Thymus (tissue), 11 donors: ENCODE data around the gene ARHGAP23. TPM values are rescaled to one million over a fixed set of nuclear protein-coding genes. Genes with fewer than 3 reads are reported as not detected.

ENCODE experiments used
- DNase-seq, 9 donors: peaks; one replicate each; pipeline ENCODE4 v3.0.0-alpha.2; 2013; ENCODE audit warnings: low spot score in 9 of 9, low read depth in 6 of 9, missing footprints in 1 of 9
- H3K27ac ChIP-seq, 2 donors: one replicate each; pipeline ENCODE4 v1.5.1; 2013; ENCODE audit warnings: control low read depth in 1 of 2, low read depth in 1 of 2, low read length in 1 of 2, mild to moderate bottlenecking in 1 of 2, moderate library complexity in 1 of 2
- H3K27me3 ChIP-seq, 2 donors: one replicate each; pipeline ENCODE4 v1.5.1; 2013; ENCODE audit warnings: low read length in 1 of 2; ENCODE audit not compliant: control insufficient read depth in 2 of 2, insufficient read depth in 1 of 2
- H3K36me3 ChIP-seq, 2 donors: one replicate each; pipeline ENCODE4 v1.5.1; 2013; ENCODE audit warnings: low read length in 1 of 2, mild to moderate bottlenecking in 1 of 2, moderate library complexity in 1 of 2; ENCODE audit not compliant: control insufficient read depth in 2 of 2, insufficient read depth in 2 of 2
- H3K4me1 ChIP-seq, 2 donors: one replicate each; pipeline ENCODE4 v1.5.1; 2013; ENCODE audit warnings: low read length in 2 of 2; ENCODE audit not compliant: control insufficient read depth in 2 of 2, insufficient read depth in 2 of 2
- H3K4me3 ChIP-seq, 2 donors: one replicate each; pipeline ENCODE4 v1.5.1; 2013; ENCODE audit warnings: low read length in 2 of 2, control low read depth in 1 of 2, mild to moderate bottlenecking in 1 of 2
- H3K9me3 ChIP-seq, 2 donors: one replicate each; pipeline ENCODE4 v1.5.1; 2013; ENCODE audit warnings: low read length in 1 of 2, mild to moderate bottlenecking in 1 of 2; ENCODE audit not compliant: control insufficient read depth in 2 of 2, insufficient read depth in 1 of 2
- WGBS: extraction: QIAGEN DNeasy Blood & Tissue Kit; methylation state at CpG from one replicate; pipeline ENCODE4 v1.1.7; 2013; 5-methylcytosine and 5-hydroxymethylcytosine counted together
- polyA plus RNA-seq: library from polyadenylated mRNA; stranded (reverse); fragments of 200-250 nt; gene quantifications from one replicate; pipeline ENCODE4 v1.2.3, GENCODE V29; 2013
- total RNA-seq: library from RNA; stranded (reverse); fragments of 120-200 nt; gene quantifications from one replicate; pipeline ENCODE4 v1.2.4, GENCODE V29; 2013
- donor health status: healthy.

ARHGAP23 gene
- total and polyA plus RNA-seq, 2 donors: 5.5 to 6.4 TPM

DNA sequence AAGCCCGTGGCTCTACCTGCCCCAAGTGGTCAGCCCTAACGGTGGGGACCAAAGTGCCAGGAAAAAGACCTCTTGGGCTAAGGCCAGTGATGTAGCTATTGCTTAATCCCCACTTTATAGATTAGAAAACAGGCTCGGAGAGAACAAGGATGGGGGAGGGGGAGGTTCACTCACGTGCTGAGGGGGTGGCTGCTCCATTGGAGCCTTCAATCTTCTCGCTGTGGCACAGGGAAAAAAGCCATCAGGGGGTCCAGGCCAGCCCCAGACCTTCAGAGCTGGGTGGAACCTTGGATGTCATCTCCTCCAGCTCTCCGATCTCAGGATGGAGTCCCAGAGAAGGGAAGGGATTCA, 131.6 kb downstream of the ARHGAP23 start:
- no peak for DNase-seq
- Histone ChIP-seq H3K9me3 (peaks cover 0 to 11% of the 10 kb centered on the region in 2 donors), H3K36me3 (no peaks in the 10 kb centered on the region), H3K27ac (no peak overlapping the region), H3K4me3 (peak overlapping the region in 1 of 2 donors; percentile 52), H3K4me1 (peaks cover 15 to 30% of the 10 kb centered on the region in 2 donors), H3K27me3 (peaks cover 56 to 93% of the 10 kb centered on the region in 2 donors)
- 17% methylated on average over 6 of the region's 6 CpGs for WGBS

DNA sequence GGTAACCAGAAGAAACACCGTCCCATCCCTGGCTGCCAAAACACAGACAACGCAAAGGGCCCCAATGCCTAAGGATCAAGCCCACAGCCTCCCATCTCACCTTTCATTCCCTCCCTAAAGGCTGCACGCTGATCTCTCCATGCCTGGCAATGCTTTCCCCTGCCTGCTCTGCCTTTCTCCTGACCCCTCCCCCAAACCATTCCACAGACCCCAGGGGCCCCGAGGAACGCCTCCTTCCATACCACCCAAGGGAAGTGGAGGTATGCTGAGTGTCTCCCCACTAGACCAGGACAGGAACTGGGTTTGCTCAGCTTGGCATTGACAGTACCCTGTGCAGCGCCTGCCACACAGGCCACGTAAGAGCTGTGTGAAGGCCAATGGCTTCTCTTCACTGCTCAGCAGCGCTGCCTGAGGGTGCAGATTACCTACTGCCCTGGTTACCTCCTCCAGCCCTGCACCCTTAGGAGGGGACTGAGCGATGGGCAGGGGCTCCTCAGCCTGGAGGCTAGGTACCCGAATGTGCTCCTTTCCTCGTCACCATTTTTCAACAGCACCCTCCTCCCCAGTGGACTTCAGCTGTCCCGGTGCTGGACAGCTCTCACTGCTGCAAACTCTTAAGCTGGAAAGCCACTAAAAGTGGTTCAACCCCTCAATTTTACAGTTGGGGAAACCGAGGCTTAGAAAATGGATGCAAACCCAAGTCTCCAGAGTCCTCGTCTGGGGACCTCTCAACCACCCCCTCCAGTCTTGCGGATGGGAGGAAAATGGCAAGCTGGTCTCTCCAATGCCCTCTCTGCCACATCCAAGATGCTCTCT, 132.4 kb downstream of the ARHGAP23 start:
- peaks cover 62 to 99% of the 10 kb centered on the region in 2 donors for H3K27me3 ChIP-seq
- WGBS: 17% methylated on average over 15 of the region's 15 CpGs
- H3K4me1 ChIP-seq: peaks cover 15 to 30% of the 10 kb centered on the region in 2 donors
- no peak overlapping the region for H3K27ac ChIP-seq
- H3K9me3 ChIP-seq: peaks cover 0 to 11% of the 10 kb centered on the region in 2 donors
- no peak overlapping the region for H3K4me3 ChIP-seq
- no peaks in the 10 kb centered on the region for H3K36me3 ChIP-seq
- DNase-seq: peak in 2 of 9 donors; percentile 26 to 37

DNA sequence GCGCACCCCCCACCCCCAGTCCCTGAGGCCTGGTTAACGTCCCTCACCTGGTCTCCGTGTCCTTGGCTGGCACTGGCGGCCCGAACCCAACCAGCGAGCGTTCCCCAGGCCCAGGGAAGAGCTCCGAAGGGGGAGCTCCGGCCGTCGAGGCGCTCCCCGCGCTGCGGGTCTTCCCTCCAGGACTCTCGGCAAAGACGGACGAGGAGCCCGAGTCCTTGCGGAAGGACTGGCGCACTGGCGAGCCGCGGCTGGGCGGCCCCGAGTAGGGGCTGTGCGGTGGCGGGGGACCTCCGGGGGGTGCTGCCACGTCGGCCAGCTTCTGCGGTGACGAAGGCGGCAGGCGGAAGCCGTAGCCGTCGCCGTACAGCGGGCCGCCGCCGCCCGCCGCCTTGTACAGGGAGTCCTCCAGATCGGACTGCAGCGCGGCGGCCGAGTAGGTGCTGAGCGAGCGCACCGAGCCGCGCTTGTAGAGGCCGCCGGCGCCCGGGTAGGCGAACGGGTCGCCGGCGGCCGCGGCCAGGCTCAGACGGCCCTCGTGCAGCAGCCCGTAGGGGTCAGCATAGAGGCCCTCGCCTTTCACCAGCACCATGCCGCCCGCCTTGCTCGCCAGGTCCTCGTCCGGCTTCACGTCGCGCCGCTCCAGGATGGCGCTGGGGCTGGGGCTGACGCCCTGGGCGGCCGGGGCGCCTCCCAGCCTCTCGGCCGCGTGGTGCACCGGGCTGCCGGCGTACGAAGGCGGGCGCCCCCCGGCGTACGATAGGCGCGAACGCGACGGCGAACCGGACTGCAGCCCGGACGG, 133.4 kb downstream of the ARHGAP23 start:
- Histone ChIP-seq H3K27me3 (peaks cover 70 to 100% of the 10 kb centered on the region in 2 donors), H3K36me3 (no peaks in the 10 kb centered on the region), H3K4me1 (peaks cover 15 to 28% of the 10 kb centered on the region in 2 donors), H3K9me3 (peaks cover 0 to 11% of the 10 kb centered on the region in 2 donors), H3K27ac (no peak overlapping the region), H3K4me3 (no peak overlapping the region)
- WGBS: 8% methylated on average over 105 of the region's 105 CpGs
- no peak for DNase-seq

Other genes with a start within 250 kb of the ARHGAP23 start
- gene TBC1D3, start 235.9 kb upstream of the ARHGAP23 start, total RNA-seq: not detected
- gene TBC1D3, start 235.9 kb upstream of the ARHGAP23 start, polyA plus RNA-seq: not detected
- gene MRPL45, start 131.3 kb upstream of the ARHGAP23 start, total RNA-seq: 37.3 TPM
- 28.4 TPM for gene MRPL45, start 131.3 kb upstream of the ARHGAP23 start, polyA plus RNA-seq
- 0.05 TPM for gene GPR179, start 84.5 kb upstream of the ARHGAP23 start, total RNA-seq
- 0.05 TPM for gene GPR179, start 84.5 kb upstream of the ARHGAP23 start, polyA plus RNA-seq
- 10.4 TPM for gene SOCS7, start 76.6 kb upstream of the ARHGAP23 start, total RNA-seq
- gene SOCS7, start 76.6 kb upstream of the ARHGAP23 start, polyA plus RNA-seq: 3.5 TPM
- 0.52 TPM for gene SRCIN1, start 177.5 kb downstream of the ARHGAP23 start, total RNA-seq
- 1.1 TPM for gene SRCIN1, start 177.5 kb downstream of the ARHGAP23 start, polyA plus RNA-seq
- 2.6 TPM for gene EPOP, start 246.5 kb downstream of the ARHGAP23 start, total RNA-seq
- 4.3 TPM for gene EPOP, start 246.5 kb downstream of the ARHGAP23 start, polyA plus RNA-seq